ENCODE measurements around the gene FANCC.
"Not testable (repeated sequence)": the region's sequence is repeated elsewhere in the genome, so short reads cannot be mapped to it uniquely, and the experiment has no call there.

DNA sequence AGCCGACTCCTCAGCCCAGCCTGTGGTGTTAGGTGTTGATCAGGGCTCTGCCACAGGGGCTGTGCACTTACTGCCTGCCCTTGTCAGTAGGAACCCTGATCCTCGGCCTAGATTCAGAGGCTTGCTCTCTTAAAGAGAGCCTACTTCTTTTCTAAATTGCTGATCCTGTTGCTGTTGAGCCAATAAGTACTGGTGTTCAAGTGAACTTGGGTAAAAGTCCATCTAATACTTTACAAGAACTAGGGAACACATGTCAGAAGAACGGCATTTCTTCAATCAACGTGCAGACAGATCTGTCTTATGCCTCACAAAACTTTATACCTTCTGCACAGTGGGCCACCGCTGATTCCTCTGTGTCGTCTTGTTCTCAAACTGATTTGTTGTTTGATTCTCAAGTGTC lies 24.2 kb downstream of the FANCC start:
- TF ChIP-seq, protein P1, sequence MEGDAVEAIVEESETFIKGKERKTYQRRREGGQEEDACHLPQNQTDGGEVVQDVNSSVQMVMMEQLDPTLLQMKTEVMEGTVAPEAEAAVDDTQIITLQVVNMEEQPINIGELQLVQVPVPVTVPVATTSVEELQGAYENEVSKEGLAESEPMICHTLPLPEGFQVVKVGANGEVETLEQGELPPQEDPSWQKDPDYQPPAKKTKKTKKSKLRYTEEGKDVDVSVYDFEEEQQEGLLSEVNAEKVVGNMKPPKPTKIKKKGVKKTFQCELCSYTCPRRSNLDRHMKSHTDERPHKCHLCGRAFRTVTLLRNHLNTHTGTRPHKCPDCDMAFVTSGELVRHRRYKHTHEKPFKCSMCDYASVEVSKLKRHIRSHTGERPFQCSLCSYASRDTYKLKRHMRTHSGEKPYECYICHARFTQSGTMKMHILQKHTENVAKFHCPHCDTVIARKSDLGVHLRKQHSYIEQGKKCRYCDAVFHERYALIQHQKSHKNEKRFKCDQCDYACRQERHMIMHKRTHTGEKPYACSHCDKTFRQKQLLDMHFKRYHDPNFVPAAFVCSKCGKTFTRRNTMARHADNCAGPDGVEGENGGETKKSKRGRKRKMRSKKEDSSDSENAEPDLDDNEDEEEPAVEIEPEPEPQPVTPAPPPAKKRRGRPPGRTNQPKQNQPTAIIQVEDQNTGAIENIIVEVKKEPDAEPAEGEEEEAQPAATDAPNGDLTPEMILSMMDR (IDR thresholded peaks at IDR 0.05 in 2 of 3, conservative IDR thresholded peaks at IDR 0.05 in 1 of 3; ENCODE audit: borderline replicate concordance in 1 of 3, insufficient read depth in 1 of 3, low read depth in 2 of 3, low read length in 2 of 3), result not testable (repeated sequence)
- not testable (repeated sequence) for TF ChIP-seq EZH2 (IDR thresholded peaks at IDR 0.05); REST (IDR thresholded peaks at IDR 0.05; ENCODE audit: low read depth); ZNF274 (IDR thresholded peaks at IDR 0.05; ENCODE audit: low read depth, low read length); EGR1 (IDR thresholded peaks at IDR 0.05; ENCODE audit: low read depth); POLR2AphosphoS5 (IDR thresholded peaks at IDR 0.05; ENCODE audit: low read depth, low read length)
